ENCODE data around the gene NYAP1.
"Not testable (repeated sequence)": the region's sequence is repeated elsewhere in the genome, so short reads cannot be mapped to it uniquely, and the experiment has no call there.

The NYAP1 gene

DNA sequence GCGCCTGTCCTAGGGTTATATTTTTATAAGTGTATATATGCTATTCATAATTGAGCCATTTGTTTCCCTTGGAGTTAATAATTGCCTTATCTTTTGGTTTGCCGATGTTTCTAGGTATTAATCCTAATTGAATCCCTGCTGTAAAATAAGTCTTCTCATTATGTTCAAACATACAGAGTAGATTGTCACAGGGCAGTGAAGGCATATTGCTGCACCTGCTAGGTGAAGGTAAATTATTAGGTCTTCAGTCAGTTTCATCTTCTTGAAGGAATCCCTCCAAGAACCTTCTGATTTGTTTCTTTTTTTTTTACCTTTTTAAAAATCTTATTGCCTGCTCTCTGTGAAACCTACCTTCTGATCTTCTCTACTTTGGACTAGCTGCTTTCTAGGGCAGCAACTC lies 37.3 kb downstream of the NYAP1 start:
- DNase-seq (ENCODE audit: low spot score) = no peak
- H3K27ac ChIP-seq = no peak overlapping the region
- CTCF ChIA-PET = interaction anchor here (0.6 kb wide), 2 partner anchors 76 to 905 kb away, joined by 3 to 6 read pairs; no protein-coding TSS in a partner anchor
- POLR2A ChIA-PET (ENCODE audit: low non-redundant PET) = no interaction called here
- TF ChIP-seq, protein P1, sequence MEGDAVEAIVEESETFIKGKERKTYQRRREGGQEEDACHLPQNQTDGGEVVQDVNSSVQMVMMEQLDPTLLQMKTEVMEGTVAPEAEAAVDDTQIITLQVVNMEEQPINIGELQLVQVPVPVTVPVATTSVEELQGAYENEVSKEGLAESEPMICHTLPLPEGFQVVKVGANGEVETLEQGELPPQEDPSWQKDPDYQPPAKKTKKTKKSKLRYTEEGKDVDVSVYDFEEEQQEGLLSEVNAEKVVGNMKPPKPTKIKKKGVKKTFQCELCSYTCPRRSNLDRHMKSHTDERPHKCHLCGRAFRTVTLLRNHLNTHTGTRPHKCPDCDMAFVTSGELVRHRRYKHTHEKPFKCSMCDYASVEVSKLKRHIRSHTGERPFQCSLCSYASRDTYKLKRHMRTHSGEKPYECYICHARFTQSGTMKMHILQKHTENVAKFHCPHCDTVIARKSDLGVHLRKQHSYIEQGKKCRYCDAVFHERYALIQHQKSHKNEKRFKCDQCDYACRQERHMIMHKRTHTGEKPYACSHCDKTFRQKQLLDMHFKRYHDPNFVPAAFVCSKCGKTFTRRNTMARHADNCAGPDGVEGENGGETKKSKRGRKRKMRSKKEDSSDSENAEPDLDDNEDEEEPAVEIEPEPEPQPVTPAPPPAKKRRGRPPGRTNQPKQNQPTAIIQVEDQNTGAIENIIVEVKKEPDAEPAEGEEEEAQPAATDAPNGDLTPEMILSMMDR (conservative IDR thresholded peaks at IDR 0.05; ENCODE audit: low read depth) = no peak

DNA sequence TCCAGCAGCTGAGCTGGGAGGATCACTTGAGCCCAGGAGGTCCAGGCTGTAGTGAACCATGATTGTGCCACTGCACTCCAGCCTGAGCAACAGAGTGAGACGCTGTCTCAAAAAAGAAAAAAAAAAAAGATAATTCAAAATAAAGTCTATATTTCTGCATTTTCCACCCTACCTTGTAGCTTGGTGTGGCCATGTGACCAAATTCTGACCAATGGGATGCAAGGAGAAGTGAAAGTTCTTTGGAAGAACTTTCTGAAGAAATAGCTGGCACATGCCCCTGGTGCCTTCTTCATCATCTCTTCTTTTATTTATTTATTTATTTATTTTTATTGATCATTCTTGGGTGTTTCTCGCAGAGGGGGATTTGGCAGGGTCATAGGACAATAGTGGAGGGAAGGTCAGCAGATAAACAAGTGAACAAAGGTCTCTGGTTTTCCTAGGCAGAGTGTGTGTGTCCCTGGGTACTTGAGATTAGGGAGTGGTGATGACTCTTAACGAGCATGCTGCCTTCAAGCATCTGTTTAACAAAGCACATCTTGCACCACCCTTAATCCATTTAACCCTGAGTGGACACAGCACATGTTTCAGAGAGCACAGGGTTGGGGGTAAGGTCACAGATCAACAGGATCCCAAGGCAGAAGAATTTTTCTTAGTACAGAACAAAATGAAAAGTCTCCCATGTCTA lies 38.3 kb downstream of the NYAP1 start:
- DNase-seq (ENCODE audit: low spot score); POLR2A ChIA-PET (ENCODE audit: low non-redundant PET); H3K27ac ChIP-seq: not testable (repeated sequence)
- CTCF ChIA-PET = interaction anchor here (0.6 kb wide), 1 partner anchor 14 kb away, joined by 4 read pairs; no protein-coding TSS in a partner anchor

DNA sequence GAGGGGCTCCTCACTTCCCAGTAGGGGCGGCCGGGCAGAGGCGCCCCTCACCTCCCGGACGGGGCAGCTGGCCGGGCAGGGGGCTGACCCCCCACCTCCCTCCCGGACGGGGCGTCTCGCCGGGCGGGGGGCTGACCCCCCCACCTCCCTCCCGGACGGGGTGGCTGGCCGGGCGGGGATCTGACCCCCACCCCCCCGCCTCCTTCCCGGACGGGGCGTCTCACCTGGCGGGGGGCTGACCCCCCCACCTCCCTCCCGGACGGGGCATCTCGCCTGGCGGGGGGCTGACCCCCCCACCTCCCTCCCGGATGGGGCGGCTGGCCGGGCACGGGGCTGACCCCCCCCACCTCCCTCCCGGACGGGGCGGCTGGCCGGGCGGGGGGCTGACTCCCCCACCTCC lies 39.5 kb downstream of the NYAP1 start:
- H3K27ac ChIP-seq; DNase-seq (ENCODE audit: low spot score); POLR2A ChIA-PET (ENCODE audit: low non-redundant PET); CTCF ChIA-PET: not testable (repeated sequence)

DNA sequence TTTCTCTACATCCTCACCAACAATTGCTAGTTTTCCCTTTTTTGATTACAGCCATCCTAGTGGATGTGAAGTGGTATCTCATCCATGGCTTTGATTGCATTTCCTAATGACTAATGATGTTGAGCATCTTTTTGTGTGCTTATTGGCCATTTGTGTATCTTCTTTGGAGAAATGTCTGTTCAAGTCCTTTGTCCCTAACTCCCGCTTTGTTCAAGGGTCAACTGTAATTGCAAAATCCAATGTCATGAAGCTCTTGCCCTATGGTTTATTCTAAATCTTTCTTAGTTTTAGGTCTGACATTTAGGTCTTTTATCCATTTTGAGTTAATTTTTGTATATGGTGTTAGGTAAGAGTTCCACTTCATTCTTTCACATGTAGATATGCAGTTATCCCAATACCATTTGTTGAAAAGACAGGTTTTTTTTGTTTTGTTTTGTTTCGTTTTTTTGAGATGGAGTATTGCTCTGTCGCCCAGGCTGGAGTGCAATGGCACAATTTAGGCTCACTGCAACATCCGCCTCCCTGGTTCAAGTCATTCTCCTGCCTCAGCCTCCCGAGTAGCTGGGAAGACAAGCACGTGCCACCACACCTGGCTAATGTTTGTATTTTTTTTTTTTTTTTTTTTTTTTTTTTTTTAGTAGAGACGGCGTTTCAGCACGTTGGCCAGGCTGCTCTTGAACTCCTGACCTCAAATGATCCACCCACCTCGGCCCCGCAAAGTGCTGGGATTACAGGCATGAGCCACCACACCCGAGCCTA lies 44.6 kb downstream of the NYAP1 start:
- DNase-seq (ENCODE audit: low spot score); POLR2A ChIA-PET (ENCODE audit: low non-redundant PET); H3K27ac ChIP-seq; CTCF ChIA-PET: not testable (repeated sequence)

DNA sequence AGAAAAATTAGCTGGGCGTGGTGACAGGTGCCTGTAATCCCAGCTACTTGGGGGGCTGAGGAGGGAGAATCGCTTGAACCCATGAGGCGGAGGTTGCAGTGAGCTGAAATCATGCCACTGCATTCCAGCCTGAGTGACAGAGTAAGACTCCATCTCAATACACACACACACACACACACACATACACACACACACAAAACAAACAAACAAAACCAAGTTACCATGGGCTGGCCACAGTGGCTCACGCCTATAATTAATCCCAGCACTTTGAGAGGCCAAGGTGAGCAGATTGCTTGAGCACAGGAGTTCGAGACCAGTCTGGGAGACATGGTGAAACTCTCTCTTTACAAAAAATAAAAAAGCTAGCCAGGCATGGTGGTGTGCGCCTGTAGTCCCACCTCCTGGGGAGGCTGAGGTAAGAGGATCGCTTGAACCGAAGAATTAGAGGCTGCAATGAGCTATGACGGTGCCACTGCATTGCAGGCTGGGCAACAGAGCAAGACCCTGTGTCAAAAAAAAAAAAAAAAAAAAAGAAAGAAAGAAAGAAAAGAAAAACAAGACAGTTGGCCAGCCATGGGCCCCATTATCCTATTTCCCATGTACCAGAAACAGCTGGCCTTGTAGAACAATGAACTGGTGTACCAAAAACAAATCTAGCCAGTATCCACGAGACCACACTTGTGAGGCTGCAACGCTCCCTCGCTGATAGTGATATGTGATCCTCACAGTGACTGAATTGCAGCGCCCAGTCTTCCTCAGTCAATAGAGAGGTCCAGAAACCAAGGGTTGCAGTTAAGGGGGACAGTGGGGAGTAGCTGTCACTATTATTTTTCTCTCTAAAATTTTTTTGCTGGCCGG lies 48.7 kb downstream of the NYAP1 start:
- POLR2A ChIA-PET (ENCODE audit: low non-redundant PET) = no interaction called here
- TF ChIP-seq, protein P1 (conservative IDR thresholded peaks at IDR 0.05; ENCODE audit: low read depth) = no peak

DNA sequence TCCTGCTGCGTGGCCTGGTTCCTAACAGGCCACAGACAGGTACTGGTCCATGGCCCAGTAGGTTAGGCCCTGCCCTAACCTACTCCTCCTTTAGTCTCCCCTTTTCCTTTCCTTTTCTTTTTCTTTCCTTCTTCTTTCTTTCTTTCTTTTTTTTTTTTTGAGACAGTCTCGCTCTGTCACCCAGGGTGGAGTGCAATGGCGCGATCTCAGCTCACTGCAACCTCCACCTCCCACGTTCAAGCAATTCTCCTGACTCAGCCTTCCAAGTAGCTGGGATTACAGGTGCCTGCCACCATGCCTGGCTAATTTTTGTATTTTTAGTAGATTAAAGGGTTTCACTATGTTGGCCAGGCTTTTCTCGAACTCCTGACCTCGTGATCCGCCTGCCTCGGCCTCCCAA lies 52.3 kb downstream of the NYAP1 start:
- POLR2A ChIA-PET (ENCODE audit: low non-redundant PET); H3K27ac ChIP-seq; DNase-seq (ENCODE audit: low spot score): not testable (repeated sequence)
- CTCF ChIA-PET = interaction anchor here (0.6 kb wide), 1 partner anchor 14 kb away, joined by 4 read pairs; no protein-coding TSS in a partner anchor

More for the DNA sequence above, 48.7 kb downstream of the NYAP1 start:
- no peak overlapping the region for H3K27ac ChIP-seq
- no peak for DNase-seq (ENCODE audit: low spot score)
- CTCF ChIA-PET = interaction anchor here (0.7 kb wide), 1 partner anchor 53 kb away, joined by 3 read pairs; no protein-coding TSS in a partner anchor

DNA sequence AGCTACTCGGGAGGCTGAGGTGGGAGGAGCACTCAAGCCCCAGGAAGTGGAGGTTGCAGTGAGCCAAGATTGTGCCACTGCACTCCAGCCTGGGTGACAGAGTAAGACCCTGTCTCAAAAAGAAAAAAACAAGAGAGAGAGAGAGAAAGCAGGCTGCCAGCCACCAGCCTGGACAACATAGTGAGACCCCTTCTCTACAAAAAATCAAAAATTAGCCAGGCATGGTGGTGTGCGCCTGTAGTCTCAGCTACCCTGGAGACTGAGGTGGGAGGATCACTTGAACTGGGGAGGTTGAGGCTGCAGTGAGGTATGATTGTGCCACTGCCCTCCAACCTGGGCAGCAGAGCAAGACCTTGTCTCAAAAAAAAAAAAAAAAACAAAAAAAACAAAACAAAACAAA lies 53.0 kb downstream of the NYAP1 start:
- POLR2A ChIA-PET (ENCODE audit: low non-redundant PET); DNase-seq (ENCODE audit: low spot score); H3K27ac ChIP-seq: not testable (repeated sequence)
- CTCF ChIA-PET = interaction anchor here (0.6 kb wide), 1 partner anchor 47 kb away, joined by 3 read pairs; no protein-coding TSS in a partner anchor

DNA sequence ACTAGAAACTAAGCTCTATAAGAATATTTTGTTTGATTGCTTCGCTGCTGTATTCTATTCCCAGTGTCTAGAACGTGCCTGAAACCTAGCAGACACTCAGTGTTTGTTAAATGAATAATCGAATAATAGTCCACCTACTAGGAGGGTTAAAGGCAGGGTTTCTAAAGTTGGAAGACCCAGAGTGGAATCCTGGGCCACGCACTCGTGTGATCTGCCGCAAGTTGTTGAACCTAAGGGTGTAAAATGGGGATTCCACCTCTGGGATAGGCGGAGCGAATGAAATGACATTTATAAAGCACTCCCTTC lies 54.6 kb downstream of the NYAP1 start:
- POLR2A ChIA-PET (ENCODE audit: low non-redundant PET) = no interaction called here
- TF ChIP-seq, protein P1 (conservative IDR thresholded peaks at IDR 0.05; ENCODE audit: low read depth) = no peak
- peak overlapping the region; percentile 75 for H3K27ac ChIP-seq
- peak; percentile 29 for DNase-seq (ENCODE audit: low spot score)
- CTCF ChIA-PET = no interaction called here
